Endothelial cell of umbilical vein (primary cell): ENCODE data around the gene FAM78A. TPM values are rescaled to one million over a fixed set of nuclear protein-coding genes. Genes with fewer than 3 reads are reported as not detected.

Experiments used
- BruUV-seq: library from RNA; stranded (reverse); fragments of 400-500 nt; replicated peaks from 2 replicates; lab custom pipeline; 2021; lab: Mats Ljungman, UMichigan
- CTCF ChIA-PET: fragments of 300-600, 350-600 bp; sonication (Branson Sonifier 250); formaldehyde crosslinking; loops from one replicate; lab custom pipeline; 2021; ENCODE audit warnings: antibody characterized with exemption, inconsistent platforms; lab: Charles Lee
- POLR2A ChIA-PET: fragments of 300-600, 350-600 bp; sonication (Branson Sonifier 250); formaldehyde crosslinking; loops from one replicate; lab custom pipeline; 2021; ENCODE audit warnings: antibody characterized with exemption, inconsistent platforms; lab: Charles Lee
- DNase-seq: peaks from one replicate; pipeline ENCODE4 v3.0.0-alpha.2; 2011; ENCODE audit warnings: low read depth, low spot score
- FAIRE-seq: peaks from 2 replicates; lab custom pipeline; 2011; peaks lifted over from hg19 to GRCh38; lab: Jason Lieb, UNC
- H2AFZ ChIP-seq: 2 replicates; pipeline ENCODE4 v1.6.0; 2012; ENCODE audit warnings: low read depth, low read length, control low read depth, inconsistent platforms
- H3K27ac ChIP-seq: 2 replicates; pipeline ENCODE4 v1.5.1; 2011; ENCODE audit warnings: low read depth, mild to moderate bottlenecking, control low read depth, low read length, moderate library complexity; ENCODE audit not compliant: insufficient read depth
- H3K27me3 ChIP-seq, 2 experiments: 2 replicates each; pipeline versions ENCODE4 v1.6.0 to v1.6.1; 2011; ENCODE audit warnings: low read length in 2 of 2, mixed read lengths in 1 of 2; ENCODE audit not compliant: control insufficient read depth in 2 of 2, insufficient read depth in 2 of 2
- H3K36me3 ChIP-seq, 2 experiments: 2 replicates in 1 of 2; 3 replicates in 1 of 2; pipeline ENCODE4 v1.5.1; 2011; ENCODE audit warnings: low read length in 2 of 2, mild to moderate bottlenecking in 1 of 2, moderate library complexity in 1 of 2; ENCODE audit not compliant: control insufficient read depth in 2 of 2, insufficient read depth in 2 of 2; ENCODE audit errors: extremely low read depth in 1 of 2
- H3K4me1 ChIP-seq: 3 replicates; pipeline ENCODE4 v1.5.1; 2011; ENCODE audit warnings: mild to moderate bottlenecking, low read length; ENCODE audit not compliant: control insufficient read depth, insufficient read depth; ENCODE audit errors: extremely low read depth
- H3K4me2 ChIP-seq: 2 replicates; pipeline ENCODE4 v1.6.1; 2011; ENCODE audit warnings: low read length, control low read depth, mixed read lengths; ENCODE audit not compliant: insufficient read depth
- H3K4me3 ChIP-seq, 3 experiments: fragments of 200-600 bp in 1 of 3; sonication (generic), shearing (Covaris generic) in 1 of 3; replicated peaks in 1 of 3; 2 replicates each; pipeline ENCODE4 v1.5.1; 2011 to 2016; ENCODE audit warnings: control low read depth in 3 of 3, low read length in 3 of 3, mild to moderate bottlenecking in 2 of 3, inconsistent platforms in 1 of 3, low read depth in 1 of 3, moderate library complexity in 1 of 3; ENCODE audit not compliant: insufficient read depth in 1 of 3
- H3K79me2 ChIP-seq: 2 replicates; pipeline ENCODE4 v1.6.0; 2012; ENCODE audit warnings: low read length, inconsistent platforms; ENCODE audit not compliant: control insufficient read depth, insufficient read depth
- H3K9ac ChIP-seq: replicated peaks from 2 replicates; pipeline ENCODE3; 2011; ENCODE audit warnings: low read length, control low read depth; ENCODE audit not compliant: insufficient read depth; ENCODE audit errors: extremely low read depth
- H3K9me1 ChIP-seq: replicated peaks from 3 replicates; pipeline ENCODE4 v1.6.0; 2011; ENCODE audit warnings: mild to moderate bottlenecking, low read length; ENCODE audit not compliant: control insufficient read depth, insufficient read depth; ENCODE audit errors: extremely low read depth
- H3K9me3 ChIP-seq: replicated peaks from 2 replicates; pipeline ENCODE4 v1.5.1; 2012; ENCODE audit warnings: low read length, inconsistent platforms; ENCODE audit not compliant: control insufficient read depth, insufficient read depth
- H4K20me1 ChIP-seq: replicated peaks from 2 replicates; pipeline ENCODE3; 2011; ENCODE audit warnings: mild to moderate bottlenecking, low read length; ENCODE audit not compliant: control insufficient read depth, insufficient read depth; ENCODE audit errors: extremely low read depth
- FOS ChIP-seq: IDR thresholded peaks from 2 replicates; pipeline ENCODE4 v1.6.1; 2011; ENCODE audit warnings: mild to moderate bottlenecking, low read length, moderate library complexity, borderline replicate concordance; ENCODE audit not compliant: insufficient read depth
- GATA2 ChIP-seq: IDR thresholded peaks from 2 replicates; pipeline ENCODE4 v1.7.0; 2011; ENCODE audit warnings: low read depth, mild to moderate bottlenecking, moderate library complexity, mixed read lengths, low read length; ENCODE audit not compliant: insufficient read length, insufficient read depth
- JUN ChIP-seq: IDR thresholded peaks from 2 replicates; pipeline ENCODE4 v1.6.1; 2011; ENCODE audit warnings: borderline replicate concordance, low read depth; ENCODE audit not compliant: insufficient read length, insufficient read depth
- POLR2A ChIP-seq: IDR thresholded peaks from 2 replicates; pipeline ENCODE4 v1.6.1; 2012; ENCODE audit warnings: low read depth, mild to moderate bottlenecking, control low read depth, low read length
- POLR2AphosphoS5 ChIP-seq: IDR thresholded peaks from 2 replicates; pipeline ENCODE4 v1.6.1; 2012; ENCODE audit warnings: low read depth, mild to moderate bottlenecking, control low read depth, low read length, moderate library complexity; ENCODE audit not compliant: insufficient read depth
- dilution Hi-C: fragments of 300-500 bp; cut with MboI; formaldehyde crosslinking; loops from one replicate; pipeline ENCODE4 v1.15.0; 2019; ENCODE audit warnings: low sequenced_read_pairs; ENCODE audit not compliant: extremely low pct_ligation_motif_present
- intact Hi-C: fragments of 100-400 bp; cut with micrococcal nuclease; formaldehyde crosslinking; loops from one replicate; pipeline ENCODE4 v1.10.0; 2022
- polyA plus RNA-seq, 4 experiments: library from polyadenylated mRNA; depleted of rRNA in 3 of 4; stranded (reverse) in 3 of 4; unstranded in 1 of 4; fragments of >200 nt; gene quantifications; 2 replicates each; pipeline versions ENCODE4 v1.2.1 to v1.2.3, GENCODE V29; 2011 to 2012; ENCODE audit warnings: missing spikeins in 1 of 4
- total RNA-seq: library from RNA; stranded (reverse); gene quantifications from 2 replicates; pipeline ENCODE4 v1.2.3, GENCODE V29; 2021
- TF ChIP-seq, protein P1 (sequence below), 2 donors: IDR thresholded peaks; 1 replicate in 1 of 2; 2 replicates in 1 of 2; pipeline ENCODE4 v1.5.1; 2011; ENCODE audit warnings: low read length in 2 of 2, mild to moderate bottlenecking in 2 of 2, moderate library complexity in 2 of 2, control low read depth in 1 of 2, inconsistent platforms in 1 of 2, low read depth in 1 of 2; ENCODE audit not compliant: insufficient read depth in 1 of 2; ENCODE audit errors: extremely low read depth in 1 of 2

The FAM78A gene
- total and polyA plus RNA-seq, 2 donors (not counting 3 experiments of a cell fraction or from before 2014, with no cell fraction given), result 34.0 to 37.4 TPM

GRCh38 chr9:131259916-131260597 lies 16.3 kb downstream of the FAM78A start:
- Histone ChIP-seq H3K4me3 (no peak overlapping the region), H3K9ac (no peak overlapping the region), H4K20me1 (no peaks in the 10 kb centered on the region), H3K79me2 (no peaks in the 10 kb centered on the region), H3K4me1 (peaks cover 7% of the 10 kb centered on the region), H3K9me1 (no peaks in the 10 kb centered on the region), H3K4me2 (no peak overlapping the region), H3K27ac (no peak overlapping the region), H2AFZ (no peak overlapping the region), H3K36me3 (peaks cover 0 to 39% of the 10 kb centered on the region in 2 experiments), H3K9me3 (no peaks in the 10 kb centered on the region), H3K27me3 (no peaks in the 10 kb centered on the region)
- POLR2A ChIA-PET, result no interaction called here
- no peak for DNase-seq
- FAIRE-seq, result no peak
- TF ChIP-seq GATA2, result no peak
- TF ChIP-seq, protein P1, sequence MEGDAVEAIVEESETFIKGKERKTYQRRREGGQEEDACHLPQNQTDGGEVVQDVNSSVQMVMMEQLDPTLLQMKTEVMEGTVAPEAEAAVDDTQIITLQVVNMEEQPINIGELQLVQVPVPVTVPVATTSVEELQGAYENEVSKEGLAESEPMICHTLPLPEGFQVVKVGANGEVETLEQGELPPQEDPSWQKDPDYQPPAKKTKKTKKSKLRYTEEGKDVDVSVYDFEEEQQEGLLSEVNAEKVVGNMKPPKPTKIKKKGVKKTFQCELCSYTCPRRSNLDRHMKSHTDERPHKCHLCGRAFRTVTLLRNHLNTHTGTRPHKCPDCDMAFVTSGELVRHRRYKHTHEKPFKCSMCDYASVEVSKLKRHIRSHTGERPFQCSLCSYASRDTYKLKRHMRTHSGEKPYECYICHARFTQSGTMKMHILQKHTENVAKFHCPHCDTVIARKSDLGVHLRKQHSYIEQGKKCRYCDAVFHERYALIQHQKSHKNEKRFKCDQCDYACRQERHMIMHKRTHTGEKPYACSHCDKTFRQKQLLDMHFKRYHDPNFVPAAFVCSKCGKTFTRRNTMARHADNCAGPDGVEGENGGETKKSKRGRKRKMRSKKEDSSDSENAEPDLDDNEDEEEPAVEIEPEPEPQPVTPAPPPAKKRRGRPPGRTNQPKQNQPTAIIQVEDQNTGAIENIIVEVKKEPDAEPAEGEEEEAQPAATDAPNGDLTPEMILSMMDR (IDR thresholded peaks at IDR 0.05; ENCODE audit: extremely low read depth in 1 of 2, insufficient read depth in 1 of 2, low read depth in 1 of 2, low read length in 2 of 2), result no peak
- TF ChIP-seq POLR2AphosphoS5, result no peak
- TF ChIP-seq JUN, result no peak
- TF ChIP-seq FOS, result no peak
- TF ChIP-seq POLR2A, result no peak
- intact Hi-C loops (loop anchor here (5.0 kb wide), 1 partner anchor 43 kb away; no protein-coding TSS in a partner anchor), dilution Hi-C loops (no loop called here)
- BruUV-seq, result no TSS peak
- CTCF ChIA-PET, result interaction anchor here (1.5 kb wide), 1 partner anchor 14 kb away, joined by 4 read pairs; no protein-coding TSS in a partner anchor
